Cardiac muscle cell (in vitro differentiated cells and primary cell): ENCODE results near the gene CLEC4F. TPM values are rescaled to one million over a fixed set of nuclear protein-coding genes. Genes with fewer than 3 reads are reported as not detected.

ENCODE experiments used
- DNase-seq, 2 donors: peaks; one replicate each; pipeline versions ENCODE4 v3.0.0 to v3.0.0-alpha.2; 2010 to 2017; ENCODE audit warnings: low read depth in 1 of 2, low spot score in 1 of 2
- H3K27ac ChIP-seq: fragments of 200-600 bp; sonication (generic); 2 replicates; pipeline ENCODE4 v1.5.1; 2016
- H3K27me3 ChIP-seq: fragments of 200-600 bp; sonication (generic); 2 replicates; pipeline ENCODE4 v1.6.0; 2016; ENCODE audit warnings: control low read depth
- H3K36me3 ChIP-seq: fragments of 200-600 bp; sonication (generic); 2 replicates; pipeline ENCODE4 v1.5.1; 2016; ENCODE audit warnings: control low read depth
- H3K4me1 ChIP-seq: fragments of 200-600 bp; sonication (generic); 2 replicates; pipeline ENCODE4 v1.8.1; 2017; ENCODE audit warnings: low read depth, mild to moderate bottlenecking, mixed run types
- H3K4me3 ChIP-seq: fragments of 200-600 bp; sonication (generic); 2 replicates; pipeline ENCODE4 v1.5.1; 2016; ENCODE audit warnings: mild to moderate bottlenecking
- H3K9me3 ChIP-seq: fragments of 200-600 bp; sonication (generic); 2 replicates; pipeline ENCODE4 v1.5.1; 2017; ENCODE audit warnings: low read depth, mild to moderate bottlenecking, control low read depth
- CTCF ChIP-seq: IDR thresholded peaks from 2 replicates; pipeline ENCODE4 v1.5.1; 2012; ENCODE audit warnings: low read depth, mild to moderate bottlenecking, low read length
- polyA plus RNA-seq: library from polyadenylated mRNA; unstranded; fragments of >200 nt; fragmentation: Nextera tagmentation; extraction: Ambion mirVana; gene quantifications from 2 replicates; pipeline ENCODE4 v1.2.1, GENCODE V29; 2016
- total RNA-seq: library from RNA; depleted of rRNA; stranded (reverse); fragments of >200 nt; gene quantifications from 2 replicates; pipeline ENCODE4 v1.2.3, GENCODE V29; 2016

CLEC4F gene
- total and polyA plus RNA-seq, 2 experiments from 2014 or later = not detected

DNA sequence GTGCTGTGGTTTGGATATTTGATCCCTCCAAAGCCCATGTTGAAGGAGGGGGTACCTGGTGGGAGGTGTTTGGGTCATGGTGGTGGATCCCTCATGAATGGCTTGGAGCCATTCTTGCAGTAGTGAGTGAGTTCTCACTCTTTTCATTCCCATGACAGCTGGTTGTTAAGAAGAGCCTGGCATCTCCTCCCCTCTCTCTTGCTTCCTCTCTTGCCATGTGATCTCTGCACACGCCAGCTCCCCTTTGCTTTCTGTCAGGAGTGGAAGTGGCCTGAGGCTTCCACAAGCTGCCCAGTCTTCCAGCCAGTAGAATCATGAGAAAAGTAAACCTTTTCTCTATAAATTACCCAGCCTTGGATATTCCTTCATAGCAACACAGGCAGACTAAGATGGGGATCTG is 61.0 kb downstream of the CLEC4F start:
- Histone ChIP-seq H3K4me3 (no peak overlapping the region), H3K27me3 (no peaks in the 10 kb centered on the region), H3K4me1 (no peaks in the 10 kb centered on the region), H3K27ac (no peak overlapping the region), H3K9me3 (no peaks in the 10 kb centered on the region), H3K36me3 (no peaks in the 10 kb centered on the region)
- no peak for DNase-seq
- no peak for TF ChIP-seq CTCF

Other genes starting within 250 kb of the CLEC4F start
- 16.0 and 40.0 TPM in 2 replicates for gene ADD2, start 52.4 kb downstream of the CLEC4F start, total RNA-seq
- 4.7 and 18.5 TPM in 2 replicates for gene ADD2, start 52.4 kb downstream of the CLEC4F start, polyA plus RNA-seq
- gene FIGLA, start 30.0 kb downstream of the CLEC4F start, total RNA-seq = not detected in 2 replicates
- gene FIGLA, start 30.0 kb downstream of the CLEC4F start, polyA plus RNA-seq = not detected in 2 replicates
- gene CD207, start 15.2 kb upstream of the CLEC4F start, total RNA-seq = not detected in 2 replicates
- gene CD207, start 15.2 kb upstream of the CLEC4F start, polyA plus RNA-seq = not detected in 2 replicates
- gene VAX2, start 80.0 kb upstream of the CLEC4F start, total RNA-seq = 0.21 TPM in 1 of 2 replicates, not detected in the other
- gene VAX2, start 80.0 kb upstream of the CLEC4F start, polyA plus RNA-seq = 0.30 TPM in 1 of 2 replicates, not detected in the other
- 0.81 and 3.0 TPM in 2 replicates for gene ATP6V1B1, start 115.3 kb upstream of the CLEC4F start, total RNA-seq
- 1.00 TPM in 1 of 2 replicates, not detected in the other for gene ATP6V1B1, start 115.3 kb upstream of the CLEC4F start, polyA plus RNA-seq
- 0.92 and 1.3 TPM in 2 replicates for gene ANKRD53, start 158.0 kb upstream of the CLEC4F start, total RNA-seq
- 0.99 and 1.4 TPM in 2 replicates for gene ANKRD53, start 158.0 kb upstream of the CLEC4F start, polyA plus RNA-seq
- gene TEX261, start 174.3 kb upstream of the CLEC4F start, total RNA-seq = 13.9 and 19.8 TPM in 2 replicates
- 22.3 and 31.5 TPM in 2 replicates for gene TEX261, start 174.3 kb upstream of the CLEC4F start, polyA plus RNA-seq
- 49.3 and 57.4 TPM in 2 replicates for gene NAGK, start 248.0 kb upstream of the CLEC4F start, total RNA-seq
- gene NAGK, start 248.0 kb upstream of the CLEC4F start, polyA plus RNA-seq = 75.9 and 129 TPM in 2 replicates